ENCODE results near the gene ANKRD37. TPM values are rescaled to one million over a fixed set of nuclear protein-coding genes. Genes with fewer than 3 reads are reported as not detected.

ANKRD37 gene
- total and polyA plus RNA-seq, 2 of the 8 experiments (the other 6 are each of a cell fraction or from before 2014, with no cell fraction given): 2.8 to 3.4 TPM

DNA sequence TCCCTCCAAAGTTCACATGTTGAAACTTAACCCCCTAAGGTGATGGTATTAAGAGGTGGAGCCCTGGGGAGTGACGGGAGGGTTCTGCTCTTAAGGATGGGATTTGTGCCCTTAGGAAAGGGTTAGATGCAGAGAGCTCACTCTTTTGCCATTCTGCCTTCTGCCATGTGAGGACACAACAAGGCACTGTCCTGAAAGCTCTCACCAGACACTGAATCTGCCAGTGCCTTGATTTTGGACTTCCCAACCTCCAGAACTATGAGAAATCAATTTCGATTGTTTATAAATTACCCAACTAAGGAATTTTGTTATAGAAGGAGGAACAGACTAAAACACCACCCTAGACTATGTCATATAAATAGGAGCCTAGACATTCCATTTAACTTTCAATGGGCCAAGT lies 12.6 kb upstream of the ANKRD37 start (continued):
- TF ChIP-seq CTBP2 (IDR thresholded peaks at IDR 0.05; ENCODE audit: borderline replicate concordance, insufficient read depth, insufficient read length, low read length) (no peak), POU5F1 (IDR thresholded peaks at IDR 0.05; ENCODE audit: low read depth, low read length) (no peak), TEAD4 (IDR thresholded peaks at IDR 0.05; ENCODE audit: low read depth, low read length) (no peak)

All from H1 (cell line).